Stimulated activated CD4-positive, alpha-beta T cell treated with anti-CD3 and anti-CD28 coated beads, Interleukin-4, amount 100 ng/mL, for 24 hours (primary cell): Measurements from ENCODE around the gene XKR3.
"Not testable (repeated sequence)": the region's sequence is repeated elsewhere in the genome, so short reads cannot be mapped to it uniquely, and the experiment has no call there.

ENCODE experiments used
- DNase-seq: peaks from one replicate; pipeline ENCODE4 v3.0.0-alpha.2; 2020

XKR3 gene

GRCh38 chr22:16803255-16803917 lies 21.8 kb downstream of the XKR3 start:
- no peak for DNase-seq

- no peak for DNase-seq
Measured at GRCh38 chr22:16801571-16801970, 23.6 kb downstream of the XKR3 start.

GRCh38 chr22:16801088-16801487 lies 24.1 kb downstream of the XKR3 start:
- DNase-seq, result no peak

DNA sequence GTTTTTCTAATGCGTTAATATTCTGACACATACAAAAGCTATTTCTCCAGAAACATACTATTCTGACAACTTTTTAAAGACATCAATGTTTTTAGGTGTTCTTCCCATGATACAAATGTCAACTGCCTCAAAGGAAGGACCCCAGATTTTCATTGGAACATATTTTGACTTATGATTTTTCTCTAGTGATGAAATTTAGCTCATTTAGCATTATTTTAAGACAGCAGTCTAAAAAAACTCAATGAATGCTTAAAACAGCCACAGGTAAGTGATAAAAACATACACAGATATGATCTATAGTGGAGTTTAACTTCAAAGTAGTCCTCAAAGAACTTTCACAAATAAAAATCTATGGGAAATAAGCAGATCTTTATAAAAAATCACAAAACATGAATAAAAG lies 24.9 kb downstream of the XKR3 start:
- no peak for DNase-seq

DNA sequence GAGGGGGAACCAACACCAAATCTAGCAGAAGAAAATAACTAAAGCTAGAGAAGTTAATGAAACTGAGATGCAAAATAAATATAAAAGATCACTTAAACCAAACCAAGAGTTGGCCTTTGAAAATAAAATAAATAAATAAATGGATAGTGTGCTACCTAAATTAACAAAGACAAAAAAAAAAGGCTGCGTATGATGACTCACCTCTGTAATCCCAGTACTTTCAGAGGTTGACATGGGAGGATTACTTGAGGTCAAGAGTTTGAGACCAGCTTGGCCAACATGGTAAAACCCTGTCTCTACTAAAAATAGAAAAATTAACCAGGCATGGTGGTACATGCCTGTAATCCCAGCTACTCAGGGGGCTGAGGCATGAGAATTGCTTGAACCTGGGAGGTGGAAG lies 29.7 kb downstream of the XKR3 start:
- DNase-seq, result not testable (repeated sequence)

DNA sequence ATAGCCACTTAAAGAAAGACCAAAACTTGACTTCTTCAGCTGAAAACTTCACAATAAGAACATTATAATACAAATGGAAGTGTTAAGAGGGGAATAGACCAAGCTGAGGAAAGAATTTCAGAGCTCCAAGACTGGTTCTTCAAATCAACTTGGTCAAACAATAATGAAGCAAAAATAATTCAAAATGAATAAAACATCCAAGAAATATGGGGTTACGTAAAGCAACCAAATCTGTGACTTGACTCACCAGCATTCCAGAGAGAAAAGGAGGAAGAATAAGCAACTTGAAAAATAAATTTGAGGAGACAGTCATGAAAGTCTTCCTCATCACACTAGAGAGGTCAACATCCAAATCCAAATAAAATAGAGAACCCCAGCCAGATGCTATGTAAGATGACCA lies 31.4 kb downstream of the XKR3 start:
- DNase-seq, result no peak

DNA sequence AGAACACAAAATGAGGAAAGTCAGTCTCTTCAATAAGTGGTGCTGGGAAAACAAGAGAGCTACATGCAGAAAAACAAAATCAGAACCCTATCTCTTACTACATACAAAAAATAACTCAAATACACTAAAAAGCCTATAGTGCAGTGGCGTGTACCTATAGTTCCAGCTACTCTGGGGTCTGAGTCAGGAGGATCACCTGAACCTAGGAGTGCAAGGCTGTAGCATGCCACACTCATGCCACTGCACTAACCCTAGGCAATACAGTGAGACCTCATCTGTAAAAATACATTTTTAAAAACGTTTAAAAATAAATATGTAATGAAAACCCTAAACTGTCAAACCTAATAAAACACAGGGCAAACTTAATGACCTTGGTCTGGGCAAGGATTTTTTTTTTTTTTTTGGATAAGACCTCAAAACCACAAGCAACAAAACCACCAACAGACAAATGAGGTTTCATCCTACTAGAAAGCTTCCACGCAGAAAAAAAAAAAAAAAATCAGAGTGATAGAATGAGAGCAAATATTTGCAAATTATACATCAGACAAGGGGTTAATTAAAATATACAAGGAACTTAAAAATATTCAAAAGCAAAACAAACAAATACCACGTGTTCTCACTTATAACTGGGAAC lies 35.2 kb downstream of the XKR3 start:
- DNase-seq, result no peak

- DNase-seq, result no peak
Measured at GRCh38 chr22:16783930-16784354, 41.3 kb downstream of the XKR3 start.

GRCh38 chr22:16783453-16783852 lies 41.8 kb downstream of the XKR3 start:
- DNase-seq, result no peak

DNA sequence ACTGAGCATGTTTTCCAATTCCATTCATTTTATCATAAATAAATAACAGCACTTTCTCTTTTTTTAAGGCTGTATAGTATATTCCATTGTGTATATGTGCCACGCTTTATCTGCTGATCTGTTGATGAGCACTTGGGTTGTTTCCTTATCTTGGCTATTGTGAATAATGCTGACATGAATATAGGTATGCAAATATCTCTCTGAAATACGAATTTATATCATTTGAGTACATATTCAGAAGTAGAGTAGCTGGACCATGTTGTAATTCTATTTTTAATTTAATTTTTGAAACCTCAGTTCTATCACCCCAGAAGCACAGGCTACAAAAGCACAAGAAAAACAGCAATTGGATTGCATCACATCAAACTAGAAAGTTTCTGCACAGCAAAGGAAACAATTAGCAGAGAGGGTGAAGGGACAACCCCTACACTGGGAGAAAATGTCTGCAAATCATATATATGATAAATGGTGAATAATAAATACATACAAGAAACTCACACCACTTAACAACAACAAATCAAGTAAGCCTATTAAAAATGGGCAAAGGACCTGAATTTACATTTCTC lies 43.4 kb downstream of the XKR3 start:
- DNase-seq, result no peak

- DNase-seq, result no peak
Measured at GRCh38 chr22:16781074-16781763, 44.0 kb downstream of the XKR3 start.

DNA sequence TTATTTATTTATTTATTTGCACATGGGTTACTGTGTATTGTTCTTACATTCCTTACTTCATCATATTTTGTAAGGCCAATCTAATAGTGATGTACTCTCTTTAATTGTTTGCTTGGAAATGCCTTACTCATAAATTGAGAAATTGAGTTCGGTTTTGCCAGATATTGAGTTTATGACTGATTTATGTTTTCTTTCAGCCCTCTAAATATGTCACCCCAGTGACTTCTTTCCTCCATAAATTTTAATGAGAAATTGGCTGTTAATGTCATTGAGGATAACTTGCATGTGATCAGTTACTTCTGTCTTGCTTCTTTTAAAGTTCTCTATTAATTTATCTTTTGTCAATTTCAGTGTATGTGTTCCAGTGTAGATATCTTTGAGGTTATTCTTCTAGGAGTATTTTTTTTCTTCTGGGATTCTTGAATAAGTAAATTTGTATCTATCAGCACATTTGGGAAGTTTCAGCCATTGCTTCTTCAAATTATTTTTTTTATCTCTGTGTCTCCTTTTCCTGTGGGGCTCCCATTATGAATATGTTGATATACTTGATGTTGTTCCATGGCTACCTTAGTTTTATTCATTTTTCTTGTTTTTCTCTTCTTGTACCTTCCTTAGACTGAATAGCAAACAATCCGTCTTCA lies 47.8 kb downstream of the XKR3 start:
- no peak for DNase-seq

GRCh38 chr22:16776080-16776479 lies 49.1 kb downstream of the XKR3 start:
- no peak for DNase-seq

GRCh38 chr22:16774911-16775500 lies 50.2 kb downstream of the XKR3 start:
- DNase-seq, result no peak

- DNase-seq, result not testable (repeated sequence)
Measured at GRCh38 chr22:16771569-16771968, 53.6 kb downstream of the XKR3 start.

DNA sequence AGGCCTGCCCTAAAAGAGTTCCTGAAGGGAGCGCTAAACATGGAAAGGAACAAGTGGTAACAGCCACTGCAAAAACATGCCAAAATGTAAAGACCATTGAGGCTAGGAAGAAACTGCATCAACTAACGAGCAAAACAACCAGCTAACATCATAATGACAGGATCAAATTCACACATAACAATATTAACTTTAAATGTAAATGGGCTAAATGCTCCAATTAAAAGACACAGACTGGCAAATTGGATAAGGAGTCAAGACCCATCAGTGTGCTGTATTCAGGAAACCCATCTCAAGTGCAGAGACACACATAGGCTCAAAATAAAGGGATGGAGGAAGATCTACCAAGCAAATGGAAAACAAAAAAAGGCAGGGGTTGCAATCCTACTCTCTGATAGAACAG lies 57.3 kb downstream of the XKR3 start:
- not testable (repeated sequence) for DNase-seq

- not testable (repeated sequence) for DNase-seq
Measured at GRCh38 chr22:16762224-16762623, 63.0 kb downstream of the XKR3 start.

DNA sequence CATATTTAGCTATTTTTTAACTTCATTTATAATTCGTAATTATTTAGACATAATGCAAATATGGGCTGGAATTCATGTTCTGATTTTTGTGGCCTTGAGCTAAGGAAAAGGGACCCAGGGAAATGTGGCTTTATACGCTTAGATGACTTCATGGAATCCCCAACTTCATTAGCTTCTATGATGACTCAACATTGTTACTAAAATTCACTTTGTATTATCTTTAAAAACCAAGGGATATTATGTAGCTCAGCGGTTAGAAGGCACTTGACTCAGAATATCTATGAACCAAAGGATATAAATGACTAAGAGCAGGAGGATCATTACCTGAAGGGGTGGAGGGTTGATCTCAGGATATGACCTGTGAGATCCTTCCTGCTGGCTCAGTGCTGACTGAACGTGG lies 64.8 kb downstream of the XKR3 start:
- DNase-seq, result not testable (repeated sequence)

DNA sequence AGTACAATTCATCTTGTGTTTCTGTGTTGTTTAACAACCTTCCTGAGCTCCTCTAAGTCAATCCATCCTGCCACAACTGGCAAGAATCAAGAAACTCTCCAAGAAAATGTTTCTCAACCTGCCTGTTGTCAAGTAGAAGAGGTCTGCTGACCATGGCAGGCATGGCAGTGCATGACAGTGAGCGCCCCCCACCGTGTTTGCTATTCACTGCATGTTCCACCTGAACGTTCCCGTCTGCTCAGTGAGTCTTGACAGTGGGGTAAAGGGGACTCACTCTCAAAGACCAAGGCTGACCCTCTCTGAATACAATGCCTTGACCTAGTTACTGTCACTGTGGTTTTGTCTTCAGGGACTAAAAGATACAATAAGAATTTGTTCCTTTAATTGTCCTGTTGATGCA lies 75.9 kb downstream of the XKR3 start:
- DNase-seq, result not testable (repeated sequence)

- DNase-seq, result not testable (repeated sequence)
Measured at GRCh38 chr22:16748160-16748929, 76.9 kb downstream of the XKR3 start.

DNA sequence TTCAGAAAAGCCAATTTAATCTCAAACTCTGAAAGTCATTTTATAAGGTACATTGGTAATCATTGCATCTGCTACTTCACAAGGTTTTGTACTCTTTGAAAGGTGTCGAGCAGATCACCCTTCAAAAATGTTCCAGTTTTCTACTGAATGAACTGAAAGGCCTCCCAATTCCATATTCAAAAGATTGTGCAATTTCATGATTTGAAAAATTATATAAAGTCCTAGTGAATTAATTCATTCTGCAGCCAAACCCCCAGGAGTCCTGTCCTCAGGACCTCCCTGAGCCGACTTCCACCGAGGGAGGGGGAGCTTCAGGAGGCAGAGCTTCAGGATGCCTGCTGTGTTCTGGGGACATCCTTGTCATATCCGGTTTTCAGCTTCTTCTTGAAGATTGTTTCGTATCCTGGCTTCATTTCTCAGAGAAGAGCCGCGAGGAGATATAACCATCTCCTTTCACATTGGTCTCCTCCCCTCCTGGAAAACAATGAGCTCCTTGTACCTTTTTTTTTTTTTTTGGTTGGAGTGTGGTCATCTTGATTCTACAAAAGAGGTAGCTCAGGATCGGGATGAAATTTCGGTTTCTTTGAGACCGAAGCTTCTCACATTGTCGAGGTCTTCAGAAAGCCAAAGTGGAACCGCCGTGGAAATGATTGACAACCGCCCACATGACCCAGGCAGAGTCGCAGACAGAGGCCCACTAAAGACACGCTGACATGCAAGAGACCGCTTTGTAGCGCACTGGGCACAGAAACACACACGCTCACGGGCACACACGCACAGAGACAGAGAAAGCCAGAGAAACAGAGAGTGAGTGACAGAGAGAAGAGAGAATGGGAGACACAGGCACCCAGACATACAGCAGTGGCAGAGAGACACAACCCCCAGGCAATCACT lies 77.7 kb downstream of the XKR3 start:
- DNase-seq, result not testable (repeated sequence)
